Fibroblast of the aortic adventitia (primary cell): ENCODE measurements around the gene C21orf91. TPM values are rescaled to one million over a fixed set of nuclear protein-coding genes. Genes with fewer than 3 reads are reported as not detected.
A peak's percentile ranks its signal among the peaks of the same experiment; 100 is the strongest.

Experiments
- DNase-seq: peaks from one replicate; pipeline ENCODE4 v3.0.0-alpha.2; 2010; ENCODE audit warnings: low read depth
- H3K4me3 ChIP-seq: 2 replicates; pipeline ENCODE4 v1.5.1; 2011; ENCODE audit warnings: low read depth, mild to moderate bottlenecking, control low read depth, low read length, moderate library complexity
- CTCF ChIP-seq: IDR thresholded peaks from 2 replicates; pipeline ENCODE4 v1.5.1; 2011; ENCODE audit warnings: mild to moderate bottlenecking, low read length, control low read depth, inconsistent platforms; ENCODE audit not compliant: insufficient read depth
- total RNA-seq: library from RNA; depleted of rRNA; stranded (reverse); fragments of >200 nt; gene quantifications from 2 replicates; pipeline ENCODE4 v1.2.3, GENCODE V29; 2012; ENCODE audit warnings: low replicate concordance

C21orf91 gene
- total RNA-seq, 1 donor, result 13.1 TPM

GRCh38 chr21:17848228-17848627 lies 29.1 kb upstream of the C21orf91 start:
- peak; percentile 92 for DNase-seq
- no peak overlapping the region for H3K4me3 ChIP-seq
- TF ChIP-seq CTCF, result no peak

GRCh38 chr21:17841103-17841502 lies 21.9 kb upstream of the C21orf91 start:
- no peak for DNase-seq
- H3K4me3 ChIP-seq, result no peak overlapping the region
- TF ChIP-seq CTCF, result no peak

DNA sequence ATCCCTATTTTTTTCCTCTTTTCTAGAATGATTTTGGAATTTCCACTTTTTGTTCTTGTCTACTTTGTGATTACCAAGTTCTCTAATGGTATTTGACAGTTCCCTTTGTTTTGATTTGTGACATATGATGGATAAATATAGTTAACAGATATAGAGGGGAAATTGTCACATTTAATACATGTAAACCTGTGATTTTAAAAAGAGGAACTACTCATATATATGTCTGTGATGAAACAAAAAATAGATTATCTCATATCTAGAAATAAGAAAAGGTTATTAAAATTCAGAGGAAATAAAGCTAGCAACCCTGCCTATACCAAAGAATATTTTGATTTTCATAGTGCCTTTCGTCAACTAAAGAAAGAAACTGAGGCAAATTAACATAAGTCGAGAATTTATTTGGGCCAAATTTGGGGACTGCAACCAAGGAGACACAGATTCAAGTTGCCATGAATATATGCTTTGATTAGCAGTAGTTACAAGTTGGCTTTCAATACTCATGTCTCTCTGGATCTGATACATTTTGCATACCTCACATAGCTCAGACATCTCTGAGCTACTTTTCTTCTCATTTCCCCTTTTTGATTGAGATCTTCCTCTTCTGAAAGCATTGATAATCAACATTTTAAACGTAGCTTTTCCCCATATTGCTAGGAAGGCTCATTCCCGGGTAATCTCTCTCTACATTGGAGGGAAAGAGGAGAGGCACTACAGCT lies 15.6 kb upstream of the C21orf91 start:
- H3K4me3 ChIP-seq, result no peak overlapping the region
- no peak for DNase-seq
- no peak for TF ChIP-seq CTCF

- no peak overlapping the region for H3K4me3 ChIP-seq
- TF ChIP-seq CTCF, result no peak
- peak; percentile 12 for DNase-seq
Observed at GRCh38 chr21:17829472-17829871, 10.3 kb upstream of the C21orf91 start.

GRCh38 chr21:17828223-17828622 lies 9.1 kb upstream of the C21orf91 start:
- H3K4me3 ChIP-seq, result no peak overlapping the region
- peak; percentile 61 for DNase-seq
- no peak for TF ChIP-seq CTCF

DNA sequence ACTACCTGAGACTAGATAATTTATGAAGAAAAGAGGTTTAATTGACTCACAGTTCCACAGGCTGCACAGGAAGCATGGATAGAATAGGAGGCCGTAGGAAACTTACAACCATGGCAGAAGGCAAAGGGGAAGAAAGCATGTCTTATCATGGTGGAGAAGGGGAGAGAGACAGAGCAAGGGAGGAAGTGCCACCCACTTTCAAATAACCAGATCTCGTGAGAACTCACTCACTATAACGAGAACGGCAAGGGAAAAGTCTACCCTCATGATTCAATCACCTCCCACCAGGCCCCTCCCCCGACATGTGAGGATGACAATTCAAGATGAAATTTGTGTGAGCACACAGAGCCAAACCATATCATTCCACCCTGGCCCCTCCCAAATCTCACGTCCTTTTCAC lies 4.7 kb upstream of the C21orf91 start:
- no peak for TF ChIP-seq CTCF
- no peak for DNase-seq
- no peak overlapping the region for H3K4me3 ChIP-seq

- H3K4me3 ChIP-seq, result no peak overlapping the region
- no peak for TF ChIP-seq CTCF
- no peak for DNase-seq
Observed at GRCh38 chr21:17821121-17821520, 2.0 kb upstream of the C21orf91 start.
